SKM-1 (cell line): ENCODE data around the gene EEF2.
"Not testable (repeated sequence)": the region's sequence is repeated elsewhere in the genome, so short reads cannot be mapped to it uniquely, and the experiment has no call there.

ENCODE experiments used
- DNase-seq: peaks from one replicate; lab custom pipeline; 2025; ENCODE audit not compliant: unreplicated experiment; lab: John Stamatoyannopoulos, UW

Gene EEF2

GRCh38 chr19:3970808-3971598 is 14.3 kb downstream of the EEF2 start, which contains the start of gene DAPK3:
TSS of gene DAPK3 (minus strand) at chr19:3971099. CDS start at chr19:3969735, 1,364 bp downstream.
- DNase-seq, result peak; percentile 98

- DNase-seq, result no peak
These were observed 14.9 kb downstream of the EEF2 start for GRCh38 chr19:3970313-3970807.

GRCh38 chr19:3969435-3970312 is 15.6 kb downstream of the EEF2 start:
- DNase-seq, result no peak

GRCh38 chr19:3968556-3969434 is 16.5 kb downstream of the EEF2 start:
- no peak for DNase-seq

GRCh38 chr19:3967983-3968382 is 17.3 kb downstream of the EEF2 start:
- DNase-seq, result not testable (repeated sequence)

- DNase-seq, result no peak
These were observed 18.9 kb downstream of the EEF2 start for GRCh38 chr19:3966051-3967017.

GRCh38 chr19:3964256-3965194 is 20.7 kb downstream of the EEF2 start:
- no peak for DNase-seq

GRCh38 chr19:3963458-3964255 is 21.6 kb downstream of the EEF2 start:
- no peak for DNase-seq

- DNase-seq, result no peak
These were observed 24.3 kb downstream of the EEF2 start for GRCh38 chr19:3961007-3961406.

- DNase-seq, result no peak
These were observed 25.5 kb downstream of the EEF2 start for GRCh38 chr19:3959766-3960131.

GRCh38 chr19:3958836-3959765 is 26.2 kb downstream of the EEF2 start:
- no peak for DNase-seq

GRCh38 chr19:3955688-3956087 is 29.6 kb downstream of the EEF2 start:
- DNase-seq, result no peak

- DNase-seq, result not testable (repeated sequence)
These were observed 30.0 kb downstream of the EEF2 start for GRCh38 chr19:3955276-3955675.

- no peak for DNase-seq
These were observed 31.2 kb downstream of the EEF2 start for GRCh38 chr19:3954107-3954506.

- DNase-seq, result not testable (repeated sequence)
These were observed 32.4 kb downstream of the EEF2 start for GRCh38 chr19:3952755-3953276.
